GM12878 (cell line): ENCODE results near the gene ZNF280C. TPM values are rescaled to one million over a fixed set of nuclear protein-coding genes. Genes with fewer than 3 reads are reported as not detected.

Experiments used
- ATAC-seq: fragments of 200-7000 bp; cut with Tn5 transposase; 3 replicates; pipeline ENCODE4 v1.9.1; 2020; ENCODE audit warnings: mild to moderate bottlenecking, moderate library complexity
- BruUV-seq: library from RNA; stranded (reverse); fragments of 400-500 nt; replicated peaks from 2 replicates; lab custom pipeline; 2021; lab: Mats Ljungman, UMichigan
- CTCF ChIA-PET: fragments of 300-600 bp; sonication (Branson Sonifier 250); formaldehyde crosslinking; extraction: SDS; loops from one replicate; lab custom pipeline; 2021; ENCODE audit warnings: inconsistent platforms; lab: Yijun Ruan, JAX
- POLR2A ChIA-PET: fragments of 350-600 bp; formaldehyde crosslinking; extraction: SDS; loops from one replicate; lab custom pipeline; 2021; ENCODE audit warnings: inconsistent platforms; lab: Charles Lee
- RAD21 ChIA-PET: fragments of 300-600 bp; sonication (Branson Sonifier 250); formaldehyde crosslinking; loops from one replicate; lab custom pipeline; 2023; ENCODE audit warnings: antibody characterized with exemption; ENCODE audit not compliant: unreplicated experiment; lab: Charles Lee
- SMC1A ChIA-PET: fragments of 300-600 bp; sonication (Branson Sonifier 250); formaldehyde crosslinking; loops from one replicate; lab custom pipeline; 2023; ENCODE audit not compliant: unreplicated experiment, uncharacterized antibody; lab: Charles Lee
- DNase-seq: peaks from one replicate; pipeline ENCODE4 v3.0.0-alpha.2; 2011; ENCODE audit warnings: low read depth, low spot score
- FAIRE-seq: peaks from 3 replicates; lab custom pipeline; 2011; peaks lifted over from hg19 to GRCh38; lab: Jason Lieb, UNC
- H2AFZ ChIP-seq: 2 replicates; pipeline ENCODE4 v1.6.0; 2011; ENCODE audit warnings: low read depth, low read length, control low read depth; ENCODE audit not compliant: control insufficient read depth
- H3K27ac ChIP-seq: 2 replicates; pipeline ENCODE4 v1.5.1; 2011; ENCODE audit warnings: control low read depth; ENCODE audit not compliant: control insufficient read depth, insufficient read depth
- H3K27me3 ChIP-seq, 2 experiments: replicated peaks in 1 of 2; 2 replicates each; pipeline versions ENCODE4 v1.6.0 to v1.6.1; 2011; ENCODE audit warnings: low read length in 1 of 2; ENCODE audit not compliant: control insufficient read depth in 2 of 2, insufficient read depth in 2 of 2
- H3K36me3 ChIP-seq, 2 experiments: 2 replicates each; pipeline ENCODE4 v1.5.1; 2011; ENCODE audit warnings: low read length in 1 of 2; ENCODE audit not compliant: control insufficient read depth in 2 of 2, insufficient read depth in 2 of 2
- H3K4me1 ChIP-seq: 2 replicates; pipeline ENCODE4 v1.6.1; 2011; ENCODE audit warnings: mild to moderate bottlenecking, low read length, moderate library complexity, mixed read lengths; ENCODE audit not compliant: control insufficient read depth, insufficient read depth
- H3K4me2 ChIP-seq: 2 replicates; pipeline ENCODE4 v1.6.0; 2011; ENCODE audit warnings: control low read depth; ENCODE audit not compliant: control insufficient read depth, insufficient read depth
- H3K4me3 ChIP-seq: fragments of 200-600 bp; sonication (generic); 2 replicates; pipeline ENCODE4 v1.5.1; 2016
- H3K79me2 ChIP-seq: 2 replicates; pipeline ENCODE4 v1.6.0; 2011; ENCODE audit warnings: low read length; ENCODE audit not compliant: control insufficient read depth, insufficient read depth
- H3K9ac ChIP-seq: 2 replicates; pipeline ENCODE4 v1.8.0; 2011; ENCODE audit warnings: low read length, control low read depth, mixed read lengths; ENCODE audit not compliant: control insufficient read depth, insufficient read depth
- H3K9me3 ChIP-seq: replicated peaks from 3 replicates; pipeline ENCODE4 v1.5.1; 2011; ENCODE audit warnings: mild to moderate bottlenecking, low read length; ENCODE audit not compliant: control insufficient read depth, insufficient read depth
- H4K20me1 ChIP-seq: 2 replicates; pipeline ENCODE4 v1.6.0; 2011; ENCODE audit not compliant: control insufficient read depth, insufficient read depth
- HCFC1 ChIP-seq: fragments of 150-350 bp; IDR thresholded peaks from 2 replicates; pipeline ENCODE4 v1.6.1; 2014; ENCODE audit warnings: low read length
- HDAC2 ChIP-seq: fragments of 200-600 bp; sonication (generic); IDR thresholded peaks from 2 replicates; pipeline ENCODE4 v1.6.1; 2017
- HDAC6 ChIP-seq: fragments of 200-600 bp; sonication (generic); IDR thresholded peaks from one replicate; pipeline ENCODE4 v1.8.0; 2017; ENCODE audit warnings: antibody characterized with exemption; ENCODE audit not compliant: unreplicated experiment
- IKZF2 ChIP-seq, 2 experiments: fragments of 450-650 bp; IDR thresholded peaks; 2 replicates each; pipeline ENCODE4 v1.6.1; 2017; ENCODE audit warnings: mild to moderate bottlenecking in 2 of 2, moderate library complexity in 2 of 2
- MTA2 ChIP-seq: fragments of 450-650 bp; IDR thresholded peaks from 2 replicates; pipeline ENCODE4 v1.6.1; 2016; ENCODE audit warnings: low read depth, mild to moderate bottlenecking, moderate library complexity
- PML ChIP-seq: IDR thresholded peaks from 2 replicates; pipeline ENCODE4 v1.6.1; 2012; ENCODE audit warnings: low read length, inconsistent platforms
- SREBF1 ChIP-seq: IDR thresholded peaks from 2 replicates; pipeline ENCODE4 v1.6.1; 2012; ENCODE audit warnings: mild to moderate bottlenecking, low read length
- SUZ12 ChIP-seq: fragments of 200-600 bp; sonication (generic); IDR thresholded peaks from one replicate; pipeline ENCODE4 v1.6.1; 2018; ENCODE audit warnings: antibody characterized with exemption, mild to moderate bottlenecking; ENCODE audit not compliant: unreplicated experiment
- USF2 ChIP-seq: IDR thresholded peaks from 2 replicates; pipeline ENCODE4 v1.6.1; 2011; ENCODE audit warnings: low read depth, low read length, improper control_type of control experiment, borderline replicate concordance
- WRNIP1 ChIP-seq: IDR thresholded peaks from 2 replicates; pipeline ENCODE4 v1.6.1; 2011; ENCODE audit warnings: low read depth, low read length, improper control_type of control experiment, borderline replicate concordance
- ZNF24 ChIP-seq: fragments of 450-650 bp; IDR thresholded peaks from 2 replicates; pipeline ENCODE4 v1.6.1; 2017; ENCODE audit warnings: antibody characterized with exemption, mild to moderate bottlenecking
- ZNF274 ChIP-seq: IDR thresholded peaks from one replicate; pipeline ENCODE4 v1.8.0; 2011; ENCODE audit not compliant: insufficient read length, insufficient read depth
- ZZZ3 ChIP-seq: IDR thresholded peaks from 2 replicates; pipeline ENCODE4 v1.6.1; 2011; ENCODE audit warnings: low read depth; ENCODE audit not compliant: control insufficient read depth, insufficient read length
- in situ Hi-C: fragments of 300-500 bp; cut with MboI; formaldehyde crosslinking; loops from 9 replicates; pipeline ENCODE4 v1.14.3; 2018; ENCODE audit warnings: mixed read lengths
- intact Hi-C: fragments of 100-400 bp; cut with micrococcal nuclease; formaldehyde crosslinking; loops from one replicate; pipeline ENCODE4 v1.14.2; 2022; ENCODE audit not compliant: unreplicated experiment
- polyA plus RNA-seq, 11 experiments: library from polyadenylated mRNA; depleted of rRNA in 4 of 11; unstranded in 6 of 11; stranded (reverse) in 5 of 11; fragments of >200 nt; fragmentation: Nextera tagmentation in 4 of 11; fragmentation: Illumina TruSeq in 1 of 11; extraction: Ambion mirVana in 4 of 11; extraction: Trizol in 1 of 11; gene quantifications; 1 replicate in 1 of 11; 2 replicates in 10 of 11; pipeline versions ENCODE4 v1.2.1 to v1.2.3, GENCODE V29; 2011 to 2016; ENCODE audit warnings: inconsistent platforms in 2 of 11, missing spikeins in 2 of 11, low read depth in 1 of 11
- total RNA-seq, 4 experiments: library from RNA; depleted of rRNA in 3 of 4; stranded (reverse); fragments of >200 nt in 3 of 4; fragmentation: Illumina TruSeq in 1 of 4; extraction: Trizol in 1 of 4; gene quantifications; 2 replicates each; pipeline versions ENCODE4 v1.2.1 to v1.2.3, GENCODE V29; 2013 to 2021

The ZNF280C gene
- total and polyA plus RNA-seq, 10 of the 15 experiments (the other 5 are each of a cell fraction or from before 2014, with no cell fraction given), result 0.82 to 8.8 (median 5.7) TPM

GRCh38 chrX:130263016-130263415 lies 5.7 kb downstream of the ZNF280C start:
- ChIA-PET CTCF (interaction anchor here (1.4 kb wide), 1 partner anchor 183 kb away, joined by 5 read pairs; no protein-coding TSS in a partner anchor), SMC1A (no interaction called here), RAD21 (no interaction called here), POLR2A (interaction anchor here (0.7 kb wide), 1 partner anchor 18 kb away, joined by 3 read pairs; no protein-coding TSS in a partner anchor)
- Histone ChIP-seq H3K4me1 (no peaks in the 10 kb centered on the region), H2AFZ (no peak overlapping the region), H3K4me3 (no peak overlapping the region), H3K27me3 (no peaks in the 10 kb centered on the region), H3K36me3 (no peaks in the 10 kb centered on the region), H4K20me1 (no peaks in the 10 kb centered on the region), H3K9me3 (no peaks in the 10 kb centered on the region; the same call in 2 of the 3 replicates), H3K9ac (no peak overlapping the region), H3K4me2 (no peak overlapping the region), H3K79me2 (peaks cover 23% of the 10 kb centered on the region), H3K27ac (no peak overlapping the region)
- DNase-seq, result no peak
- FAIRE-seq, result no peak
- ATAC-seq, result no peak
- in situ Hi-C loops, result no loop called here
- BruUV-seq, result no TSS peak
- intact Hi-C loops, result loop anchor here (10.0 kb wide), 1 partner anchor 178 kb away; no protein-coding TSS in a partner anchor
- no peak for TF ChIP-seq IKZF2 (IDR thresholded peaks at IDR 0.05)
- TF ChIP-seq HDAC6, result no peak
- TF ChIP-seq WRNIP1, result no peak
- TF ChIP-seq ZNF274, result no peak
- no peak for TF ChIP-seq ZZZ3
- no peak for TF ChIP-seq ZNF24
- TF ChIP-seq HDAC2, result no peak
- TF ChIP-seq SREBF1, result no peak
- TF ChIP-seq USF2, result no peak
- no peak for TF ChIP-seq SUZ12
- no peak for TF ChIP-seq PML
- no peak for TF ChIP-seq HCFC1
- TF ChIP-seq MTA2, result no peak
